Keratinocyte (primary cell): ENCODE results near the gene CYP27A1. TPM values are rescaled to one million over a fixed set of nuclear protein-coding genes. Genes with fewer than 3 reads are reported as not detected.

Experiments
- DNase-seq: peaks from one replicate; pipeline ENCODE4 v3.0.0-alpha.2; 2011; ENCODE audit warnings: low read depth, missing footprints, low spot score
- FAIRE-seq: peaks from 2 replicates; lab custom pipeline; 2011; peaks lifted over from hg19 to GRCh38; lab: Jason Lieb, UNC
- H2AFZ ChIP-seq: 2 replicates; pipeline ENCODE4 v1.6.0; 2012; ENCODE audit warnings: low read length, control low read depth, inconsistent platforms; ENCODE audit not compliant: control insufficient read depth
- H3K27ac ChIP-seq: 2 replicates; pipeline ENCODE4 v1.5.1; 2011; ENCODE audit warnings: low read length; ENCODE audit not compliant: control insufficient read depth, insufficient read depth
- H3K27me3 ChIP-seq: 3 replicates; pipeline ENCODE4 v1.6.0; 2011; ENCODE audit warnings: low read length; ENCODE audit not compliant: control insufficient read depth, insufficient read depth; ENCODE audit errors: extremely low read depth
- H3K36me3 ChIP-seq, 2 experiments: 2 replicates in 1 of 2; 3 replicates in 1 of 2; pipeline ENCODE4 v1.5.1; 2011; ENCODE audit warnings: low read length in 2 of 2, mild to moderate bottlenecking in 1 of 2; ENCODE audit not compliant: control insufficient read depth in 2 of 2, insufficient read depth in 2 of 2; ENCODE audit errors: extremely low read depth in 1 of 2
- H3K4me1 ChIP-seq: 3 replicates; pipeline ENCODE4 v1.5.1; 2011; ENCODE audit warnings: low read length; ENCODE audit not compliant: control insufficient read depth, insufficient read depth; ENCODE audit errors: extremely low read depth
- H3K4me2 ChIP-seq: 3 replicates; pipeline ENCODE4 v1.6.0; 2011; ENCODE audit warnings: low read depth, low read length; ENCODE audit not compliant: control insufficient read depth, insufficient read depth; ENCODE audit errors: extremely low read depth
- H3K4me3 ChIP-seq, 3 experiments: fragments of 200-600 bp in 1 of 3; sonication (generic) in 1 of 3; 2 replicates in 2 of 3; 3 replicates in 1 of 3; pipeline ENCODE4 v1.5.1; 2011 to 2016; ENCODE audit warnings: low read length in 3 of 3, mild to moderate bottlenecking in 3 of 3, control low read depth in 2 of 3, inconsistent platforms in 1 of 3, low read depth in 1 of 3, mixed read lengths in 1 of 3, mixed run types in 1 of 3, moderate library complexity in 1 of 3; ENCODE audit not compliant: control insufficient read depth in 2 of 3, insufficient read depth in 2 of 3; ENCODE audit errors: extremely low read depth in 1 of 3
- H3K79me2 ChIP-seq: 2 replicates; pipeline ENCODE4 v1.6.0; 2012; ENCODE audit warnings: low read length; ENCODE audit not compliant: control insufficient read depth, insufficient read depth
- H3K9ac ChIP-seq: 3 replicates; pipeline ENCODE4 v1.6.0; 2011; ENCODE audit warnings: low read length; ENCODE audit not compliant: control insufficient read depth, insufficient read depth; ENCODE audit errors: extremely low read depth
- H3K9me1 ChIP-seq: 3 replicates; pipeline ENCODE4 v1.6.0; 2011; ENCODE audit warnings: low read length; ENCODE audit not compliant: control insufficient read depth, insufficient read depth; ENCODE audit errors: extremely low read depth
- H3K9me3 ChIP-seq: 2 replicates; pipeline ENCODE4 v1.5.1; 2012; ENCODE audit warnings: low read depth, low read length; ENCODE audit not compliant: control insufficient read depth
- H4K20me1 ChIP-seq: 3 replicates; pipeline ENCODE4 v1.6.0; 2011; ENCODE audit warnings: low read length; ENCODE audit not compliant: control insufficient read depth, insufficient read depth; ENCODE audit errors: extremely low read depth
- CTCF ChIP-seq, 3 experiments: IDR thresholded peaks in 1 of 3; conservative IDR thresholded peaks in 1 of 3; optimal IDR thresholded peaks in 1 of 3; 2 replicates in 2 of 3; 3 replicates in 1 of 3; pipeline versions ENCODE3 to v1.5.1; 2011; ENCODE audit warnings: low read length in 3 of 3, mild to moderate bottlenecking in 3 of 3, moderate library complexity in 2 of 3, control low read depth in 1 of 3, inconsistent platforms in 1 of 3; ENCODE audit not compliant: insufficient read depth in 2 of 3; ENCODE audit errors: extremely low read depth in 1 of 3
- EZH2 ChIP-seq: IDR thresholded peaks from one replicate; pipeline ENCODE4 v1.6.1; 2012; ENCODE audit warnings: inconsistent platforms, mild to moderate bottlenecking, low read length, moderate library complexity
- dilution Hi-C: fragments of 300-500 bp; cut with MboI; formaldehyde crosslinking; loops from one replicate; pipeline ENCODE4 v1.7.0; 2020; ENCODE audit warnings: low sequenced_read_pairs; ENCODE audit not compliant: extremely low pct_ligation_motif_present
- polyA plus RNA-seq, 5 experiments: library from polyadenylated mRNA; depleted of rRNA in 3 of 5; stranded (reverse) in 3 of 5; stranded (forward) in 1 of 5; unstranded in 1 of 5; fragments of >200 nt; gene quantifications; 1 replicate in 1 of 5; 2 replicates in 3 of 5; 3 replicates in 1 of 5; pipeline versions ENCODE4 v1.2.1 to v1.2.3, GENCODE V29; 2011 to 2012; ENCODE audit warnings: missing spikeins in 2 of 5, low read depth in 1 of 5, low replicate concordance in 1 of 5

CYP27A1 gene
- polyA plus RNA-seq, 1 donor (not counting 4 experiments of a cell fraction or from before 2014, with no cell fraction given): 0.12 TPM

GRCh38 chr2:218852911-218853667, 71.1 kb downstream of the CYP27A1 start:
- FAIRE-seq: peak; percentile 51
- Histone ChIP-seq H2AFZ (no peak overlapping the region), H3K4me1 (peaks cover 9% of the 10 kb centered on the region), H3K9me3 (no peaks in the 10 kb centered on the region), H3K36me3 (no peaks in the 10 kb centered on the region), H3K4me2 (no peak overlapping the region), H4K20me1 (no peaks in the 10 kb centered on the region), H3K79me2 (no peaks in the 10 kb centered on the region), H3K27ac (no peak overlapping the region), H3K4me3 (no peak overlapping the region), H3K9ac (no peak overlapping the region), H3K9me1 (no peaks in the 10 kb centered on the region), H3K27me3 (peaks cover 19% of the 10 kb centered on the region)
- dilution Hi-C loops: no loop called here
- TF ChIP-seq CTCF (optimal IDR thresholded peaks at IDR 0.05 in 1 of 3, IDR thresholded peaks at IDR 0.05 in 1 of 3, conservative IDR thresholded peaks at IDR 0.05 in 1 of 3; ENCODE audit: extremely low read depth in 1 of 3, insufficient read depth in 2 of 3, low read length in 3 of 3) (peak; percentile 78 to 84 (median 80)), EZH2 (no peak)
- DNase-seq: no peak

GRCh38 chr2:218853766-218854165, 71.8 kb downstream of the CYP27A1 start:
- Histone ChIP-seq H3K4me3 (no peak overlapping the region), H3K36me3 (no peaks in the 10 kb centered on the region), H3K9me1 (no peaks in the 10 kb centered on the region), H3K4me1 (peaks cover 9% of the 10 kb centered on the region), H3K4me2 (no peak overlapping the region), H3K79me2 (no peaks in the 10 kb centered on the region), H2AFZ (no peak overlapping the region), H3K27ac (no peak overlapping the region), H3K27me3 (peaks cover 26% of the 10 kb centered on the region), H3K9ac (no peak overlapping the region), H3K9me3 (no peaks in the 10 kb centered on the region), H4K20me1 (no peaks in the 10 kb centered on the region)
- TF ChIP-seq EZH2: no peak
- TF ChIP-seq CTCF (optimal IDR thresholded peaks at IDR 0.05 in 1 of 3, IDR thresholded peaks at IDR 0.05 in 1 of 3, conservative IDR thresholded peaks at IDR 0.05 in 1 of 3; ENCODE audit: extremely low read depth in 1 of 3, insufficient read depth in 2 of 3, low read length in 3 of 3): no peak
- FAIRE-seq (peak; percentile 20), DNase-seq (no peak)
- dilution Hi-C loops: no loop called here
